CD4-positive, alpha-beta T cell treated with Interleukin-4 for 1 hour (primary cell): ENCODE data around the gene GALE.
A peak's percentile ranks its signal among the peaks of the same experiment; 100 is the strongest.
"Not testable (repeated sequence)": the region's sequence is repeated elsewhere in the genome, so short reads cannot be mapped to it uniquely, and the experiment has no call there.

ENCODE experiments used
- DNase-seq, 2 donors: peaks; one replicate each; pipeline ENCODE4 v3.0.0-alpha.2; 2020 to 2022

The GALE gene

DNA sequence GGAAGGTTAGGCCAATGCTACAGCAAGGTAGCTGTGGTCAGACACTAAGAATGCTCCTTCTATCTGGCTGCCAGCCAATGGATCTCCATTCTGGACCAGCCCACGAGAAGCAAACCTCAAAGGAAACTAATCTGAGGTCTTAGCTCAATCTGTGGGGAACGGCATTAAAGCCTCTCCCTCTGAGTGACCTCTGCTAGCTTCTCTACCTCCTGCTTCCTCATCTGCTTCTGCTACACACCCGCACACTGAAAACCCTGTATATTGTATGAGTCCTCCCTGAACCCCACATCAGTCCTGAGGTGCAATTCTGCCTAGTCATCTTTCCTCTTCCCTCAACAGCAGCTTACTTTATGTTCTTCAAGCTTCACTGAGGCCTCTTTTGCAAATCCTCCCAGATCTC, 6.9 kb upstream of the GALE start:
- DNase-seq: no peak

GRCh38 chr1:23806280-23806679, 5.7 kb upstream of the GALE start:
- no peak for DNase-seq

DNA sequence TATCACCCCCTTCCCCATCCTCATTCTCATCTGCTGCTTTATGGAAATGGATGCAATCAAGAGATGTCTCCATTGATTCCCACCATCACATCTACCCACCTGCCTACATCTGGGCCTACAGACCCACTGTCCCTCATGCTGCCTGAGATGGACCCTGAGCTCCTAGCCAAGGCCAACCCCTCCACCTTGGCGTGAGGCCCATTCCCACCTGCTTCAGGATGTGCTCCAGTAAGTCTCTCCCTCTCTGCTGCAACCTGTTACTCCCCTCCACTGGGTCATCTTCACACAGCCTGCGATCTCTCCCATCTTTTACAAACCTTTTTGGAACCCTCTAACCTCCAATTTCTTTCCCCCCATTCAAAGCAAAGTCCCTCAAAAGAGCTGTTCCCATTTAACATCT, 4.5 kb upstream of the GALE start:
- no peak for DNase-seq

- DNase-seq: no peak
Observed at GRCh38 chr1:23804183-23804835, 3.8 kb upstream of the GALE start.

DNA sequence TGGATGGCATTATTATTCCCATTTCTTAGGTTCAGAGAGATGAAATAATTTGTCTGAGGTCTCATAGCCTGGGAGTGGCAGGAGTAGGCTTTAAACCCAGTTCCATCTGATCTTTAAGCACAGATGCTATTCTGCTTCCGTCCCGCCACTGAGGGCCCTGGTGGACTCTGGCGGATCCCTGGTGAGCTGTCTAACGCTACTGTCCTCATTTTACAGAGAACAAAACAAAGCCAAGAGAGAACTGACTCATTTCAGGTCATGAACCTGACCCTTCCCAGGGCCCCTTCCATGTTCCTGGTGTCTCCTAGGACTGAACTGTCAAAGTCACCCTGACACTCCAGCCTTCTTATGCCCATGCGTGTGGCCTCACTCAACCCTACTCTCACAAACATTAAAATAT, 3.1 kb upstream of the GALE start:
- no peak for DNase-seq

GRCh38 chr1:23802809-23803342, 2.3 kb upstream of the GALE start:
- DNase-seq: not testable (repeated sequence)

GRCh38 chr1:23801876-23802275, 1.3 kb upstream of the GALE start:
- DNase-seq: no peak

DNA sequence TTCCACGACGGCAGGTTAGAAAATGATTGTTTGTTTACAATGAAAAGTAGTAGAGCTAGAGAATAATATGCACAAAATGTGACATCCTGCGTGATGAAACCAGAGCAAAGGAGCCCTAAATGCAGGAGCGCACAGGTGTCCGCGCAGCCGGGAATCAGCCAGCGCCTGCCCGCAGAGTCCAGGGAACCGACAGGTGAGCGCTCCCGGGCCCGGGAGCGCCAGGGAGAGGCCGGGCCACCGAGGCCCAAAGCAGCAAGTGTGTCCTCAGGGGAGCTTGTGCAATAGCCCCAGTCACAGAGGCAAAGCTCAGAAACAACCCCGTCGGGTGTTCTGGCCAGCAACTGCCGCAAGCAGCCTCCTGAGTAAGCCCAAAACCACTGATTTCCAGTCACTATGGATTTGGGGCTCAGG, 789 bp upstream of the GALE start:
- no peak for DNase-seq

DNA sequence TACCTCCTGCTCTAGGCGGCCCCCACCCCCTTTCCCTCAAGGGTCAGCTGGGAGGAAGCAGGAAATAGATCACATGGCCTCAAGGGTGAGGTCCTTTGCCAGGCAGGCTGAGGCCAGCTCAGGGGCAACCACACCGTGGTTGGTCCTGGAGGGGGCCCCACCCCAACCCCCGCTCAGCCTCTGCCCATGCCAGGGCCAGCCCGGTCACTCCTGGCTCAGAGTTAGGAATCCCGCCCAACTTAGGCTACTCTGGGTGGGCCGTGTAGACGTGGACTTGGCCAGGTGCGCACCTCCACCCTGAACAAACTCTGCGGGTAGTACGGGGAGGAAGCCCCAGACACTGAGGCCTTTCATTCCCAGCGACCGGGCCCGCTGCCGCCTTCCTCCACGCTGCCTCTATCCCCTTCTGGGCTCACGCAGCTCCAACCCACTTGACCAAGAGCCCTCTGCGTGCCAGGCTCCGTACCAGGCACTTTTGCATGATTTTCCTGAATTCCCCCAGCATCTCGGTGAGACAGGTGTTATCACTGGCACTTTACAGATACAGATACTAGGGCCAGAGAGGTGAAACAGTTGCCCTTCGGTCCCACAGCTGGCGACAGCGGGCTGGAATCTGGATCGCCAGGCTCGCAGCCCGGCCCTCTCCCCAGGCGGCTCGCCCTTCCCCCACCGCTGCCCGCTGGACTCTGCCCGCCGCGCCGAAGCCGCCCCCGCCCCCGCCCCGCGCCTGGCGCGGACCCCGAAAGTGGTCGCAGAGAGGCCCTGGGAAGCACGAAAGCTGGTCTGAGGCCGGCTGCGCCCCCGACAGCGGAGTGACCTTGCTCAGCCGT, 769 bp downstream of the GALE start:
- peak; percentile 35 to 43 for DNase-seq

GRCh38 chr1:23799255-23799569, 1.3 kb downstream of the GALE start:
- DNase-seq: no peak

DNA sequence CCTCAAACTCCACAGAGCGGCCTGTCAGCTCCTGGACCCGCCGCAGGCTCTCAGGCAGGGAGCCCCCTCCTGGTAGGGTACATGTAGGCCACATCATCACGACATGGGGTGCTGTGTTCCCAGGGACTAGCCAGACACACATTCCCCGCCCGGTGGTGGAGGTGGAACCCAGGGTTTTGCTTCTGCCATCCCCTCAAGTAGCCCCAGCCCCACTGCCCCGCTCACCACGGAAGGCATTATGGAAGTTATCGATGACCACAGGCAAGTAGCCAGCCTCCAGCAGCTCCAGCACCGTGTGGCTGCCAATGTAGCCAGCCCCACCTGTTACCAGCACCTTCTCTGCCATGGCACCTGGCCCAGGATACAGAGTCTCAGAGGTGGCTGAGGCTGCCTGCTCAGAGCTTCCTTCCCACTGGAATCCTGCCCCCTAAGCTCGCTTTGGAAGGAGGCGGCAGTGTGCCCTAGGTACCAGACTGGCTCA, 1.9 kb downstream of the GALE start:
- no peak for DNase-seq

GRCh38 chr1:23797478-23798448, 2.8 kb downstream of the GALE start:
- no peak for DNase-seq

GRCh38 chr1:23796466-23797271, 3.9 kb downstream of the GALE start:
- DNase-seq: no peak

GRCh38 chr1:23795676-23796465, 4.7 kb downstream of the GALE start:
- no peak for DNase-seq

GRCh38 chr1:23794732-23795182, 5.8 kb downstream of the GALE start:
- not testable (repeated sequence) for DNase-seq

- no peak for DNase-seq
Observed at GRCh38 chr1:23793861-23794731, 6.5 kb downstream of the GALE start.

GRCh38 chr1:23793018-23793781, 7.4 kb downstream of the GALE start:
- peak; percentile 49 to 51 for DNase-seq

DNA sequence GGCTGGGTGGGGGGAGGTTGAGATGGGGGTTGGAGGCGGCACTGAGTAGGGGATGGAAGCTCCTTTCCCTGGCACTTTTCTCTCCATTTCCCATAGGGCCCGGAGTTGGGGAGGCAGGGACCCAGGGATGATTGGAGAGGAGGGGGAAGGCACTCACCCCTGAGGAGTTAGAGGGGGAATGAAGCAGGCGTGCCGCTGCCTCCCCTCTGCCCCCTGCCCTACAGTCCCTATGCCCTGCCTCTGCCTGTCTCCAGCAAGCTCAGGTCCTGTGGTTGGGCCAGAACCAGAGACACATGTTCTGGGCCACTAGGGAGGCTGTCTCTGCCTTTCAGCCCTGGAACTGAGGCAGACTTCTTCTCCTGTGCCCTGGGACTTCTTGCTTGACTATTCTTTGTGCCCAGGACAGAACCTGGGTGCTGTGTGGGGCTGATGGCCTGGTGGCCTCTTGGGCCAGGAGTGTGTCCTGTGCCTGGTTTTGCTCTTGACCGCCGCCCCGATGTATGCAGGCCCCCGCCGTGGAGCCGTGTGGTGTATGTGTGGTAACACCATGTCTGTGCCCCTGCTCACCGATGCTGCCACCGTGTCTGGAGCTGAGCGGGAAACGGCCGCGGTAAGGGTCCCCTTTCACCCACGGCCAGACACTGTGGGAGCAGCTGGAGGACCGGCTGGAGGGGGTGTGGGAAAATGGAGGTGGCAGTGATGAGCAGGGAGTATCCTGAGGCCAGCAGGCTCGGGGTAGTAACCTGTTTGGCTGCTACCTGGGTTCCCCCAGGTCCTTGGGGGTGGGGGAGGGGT, 8.2 kb downstream of the GALE start:
- no peak for DNase-seq
